Adrenal gland (tissue), 5 donors: ENCODE data around the gene RASSF5.

Source experiments
- POLR2A ChIP-seq, 2 donors: fragments of 450-650 bp; IDR thresholded peaks; one replicate each; pipeline ENCODE4 v1.6.1; 2017; ENCODE audit warnings: antibody characterized with exemption in 2 of 2, mild to moderate bottlenecking in 2 of 2, moderate library complexity in 1 of 2
- TF ChIP-seq, protein P1 (sequence below), 6 experiments: fragments of 450-650 bp in 4 of 6; fragments of 200-600 bp in 2 of 6; sonication (generic) in 1 of 6; IDR thresholded peaks; 1 replicate in 5 of 6; 2 replicates in 1 of 6; pipeline versions ENCODE4 v1.5.1 to v1.8.0; 2016 to 2021; ENCODE audit warnings: antibody characterized with exemption in 6 of 6, mild to moderate bottlenecking in 2 of 6, moderate library complexity in 1 of 6
- donor health status: DM: no; HTN: no; CAD: no.

DNA sequence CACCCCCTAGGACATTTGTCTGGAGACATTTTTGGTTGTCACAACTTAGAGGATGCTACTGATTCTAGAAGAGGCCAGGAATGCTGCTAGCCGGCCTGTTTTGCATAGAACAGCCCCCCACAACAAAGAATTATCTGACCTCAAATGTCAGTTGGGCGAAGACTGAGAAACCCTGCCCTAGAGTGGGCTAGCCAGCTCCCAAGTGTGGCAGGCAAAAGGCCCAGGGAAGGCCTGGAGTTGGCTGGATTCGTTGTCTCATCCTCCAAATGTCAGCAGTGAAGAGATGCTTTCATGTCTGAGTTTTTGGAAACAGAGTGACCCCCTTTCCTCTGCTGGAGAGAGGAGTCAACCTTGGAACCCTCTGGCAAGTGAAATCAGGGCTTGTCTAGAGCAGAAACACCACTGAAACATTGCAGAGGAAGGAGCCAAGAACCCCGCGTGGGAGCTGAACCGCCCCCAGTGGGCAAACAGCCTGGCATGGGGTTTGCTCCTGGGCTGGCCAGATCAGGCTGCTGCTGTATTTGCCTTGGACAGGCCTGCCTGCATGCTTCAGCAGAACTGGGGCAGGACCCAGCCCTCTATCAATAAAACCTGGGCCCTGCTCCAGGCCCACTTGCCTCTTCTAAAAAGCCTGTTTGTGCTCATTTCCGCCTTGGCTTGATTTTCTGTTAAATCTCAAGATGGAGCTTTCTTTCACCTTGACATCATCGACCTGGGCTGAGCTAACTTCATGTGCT is 32.9 kb downstream of the RASSF5 start:
- no peak for TF ChIP-seq POLR2A (IDR thresholded peaks at IDR 0.05)
- TF ChIP-seq, protein P1, sequence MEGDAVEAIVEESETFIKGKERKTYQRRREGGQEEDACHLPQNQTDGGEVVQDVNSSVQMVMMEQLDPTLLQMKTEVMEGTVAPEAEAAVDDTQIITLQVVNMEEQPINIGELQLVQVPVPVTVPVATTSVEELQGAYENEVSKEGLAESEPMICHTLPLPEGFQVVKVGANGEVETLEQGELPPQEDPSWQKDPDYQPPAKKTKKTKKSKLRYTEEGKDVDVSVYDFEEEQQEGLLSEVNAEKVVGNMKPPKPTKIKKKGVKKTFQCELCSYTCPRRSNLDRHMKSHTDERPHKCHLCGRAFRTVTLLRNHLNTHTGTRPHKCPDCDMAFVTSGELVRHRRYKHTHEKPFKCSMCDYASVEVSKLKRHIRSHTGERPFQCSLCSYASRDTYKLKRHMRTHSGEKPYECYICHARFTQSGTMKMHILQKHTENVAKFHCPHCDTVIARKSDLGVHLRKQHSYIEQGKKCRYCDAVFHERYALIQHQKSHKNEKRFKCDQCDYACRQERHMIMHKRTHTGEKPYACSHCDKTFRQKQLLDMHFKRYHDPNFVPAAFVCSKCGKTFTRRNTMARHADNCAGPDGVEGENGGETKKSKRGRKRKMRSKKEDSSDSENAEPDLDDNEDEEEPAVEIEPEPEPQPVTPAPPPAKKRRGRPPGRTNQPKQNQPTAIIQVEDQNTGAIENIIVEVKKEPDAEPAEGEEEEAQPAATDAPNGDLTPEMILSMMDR (IDR thresholded peaks at IDR 0.05) = no peak
